ENCODE results near the gene COL4A6. TPM values are rescaled to one million over a fixed set of nuclear protein-coding genes. Genes with fewer than 3 reads are reported as not detected.

COL4A6 gene
- total RNA-seq, 1 donor = not detected

GRCh38 chrX:108121291-108121690 lies 316.9 kb downstream of the COL4A6 start:
- no peak overlapping the region for H3K4me3 ChIP-seq (ENCODE audit: low read length)
- H3K4me1 ChIP-seq (ENCODE audit: insufficient read depth, low read length) = no peaks in the 10 kb centered on the region
- no peaks in the 10 kb centered on the region for H3K27me3 ChIP-seq (ENCODE audit: insufficient read depth, low read length)
- no peaks in the 10 kb centered on the region for H3K9me3 ChIP-seq (ENCODE audit: low read depth, low read length)

- no peak overlapping the region for H3K4me3 ChIP-seq (ENCODE audit: low read length)
- H3K9me3 ChIP-seq (ENCODE audit: low read depth, low read length) = no peaks in the 10 kb centered on the region
- no peaks in the 10 kb centered on the region for H3K4me1 ChIP-seq (ENCODE audit: insufficient read depth, low read length)
- H3K27me3 ChIP-seq (ENCODE audit: insufficient read depth, low read length) = no peaks in the 10 kb centered on the region
Observed at GRCh38 chrX:108117988-108118387, 320.2 kb downstream of the COL4A6 start.

- H3K27me3 ChIP-seq (ENCODE audit: insufficient read depth, low read length) = no peaks in the 10 kb centered on the region
- H3K4me3 ChIP-seq (ENCODE audit: low read length) = no peak overlapping the region
- no peaks in the 10 kb centered on the region for H3K9me3 ChIP-seq (ENCODE audit: low read depth, low read length)
- H3K4me1 ChIP-seq (ENCODE audit: insufficient read depth, low read length) = no peaks in the 10 kb centered on the region
Observed at GRCh38 chrX:108114541-108114940, 323.7 kb downstream of the COL4A6 start.

Other genes starting within 250 kb of the COL4A6 start
- gene COL4A5, start 1.4 kb upstream of the COL4A6 start, total RNA-seq = not detected